Measurements from ENCODE around the gene CAMTA1. TPM values are rescaled to one million over a fixed set of nuclear protein-coding genes. Genes with fewer than 3 reads are reported as not detected.

Gene CAMTA1
- total RNA-seq, 1 donor from 2014 or later, result 40.9 TPM

GRCh38 chr1:7469255-7469938, 684.1 kb downstream of the CAMTA1 start:
- no peak for DNase-seq (ENCODE audit: low read depth in 2 of 2)

- DNase-seq (ENCODE audit: low read depth in 2 of 2), result peak; percentile 76 to 95
Measured at GRCh38 chr1:7470904-7471638, 685.8 kb downstream of the CAMTA1 start.

GRCh38 chr1:7471836-7472235, 686.6 kb downstream of the CAMTA1 start:
- DNase-seq (ENCODE audit: low read depth in 2 of 2), result peak; percentile 40 to 52

- DNase-seq (ENCODE audit: low read depth in 2 of 2), result no peak
Measured at GRCh38 chr1:7473223-7474142, 688.2 kb downstream of the CAMTA1 start.

GRCh38 chr1:7474143-7474490, 688.9 kb downstream of the CAMTA1 start:
- DNase-seq (ENCODE audit: low read depth in 2 of 2), result no peak

GRCh38 chr1:7474786-7475502, 689.7 kb downstream of the CAMTA1 start:
- no peak for DNase-seq (ENCODE audit: low read depth in 2 of 2)

GRCh38 chr1:7475691-7476090, 690.4 kb downstream of the CAMTA1 start:
- DNase-seq (ENCODE audit: low read depth in 2 of 2), result no peak

- no peak for DNase-seq (ENCODE audit: low read depth in 2 of 2)
Measured at GRCh38 chr1:7476402-7476801, 691.1 kb downstream of the CAMTA1 start.

- no peak for DNase-seq (ENCODE audit: low read depth in 2 of 2)
Measured at GRCh38 chr1:7476861-7477547, 691.8 kb downstream of the CAMTA1 start.

- no peak for DNase-seq (ENCODE audit: low read depth in 2 of 2)
Measured at GRCh38 chr1:7477593-7477992, 692.3 kb downstream of the CAMTA1 start.

- peak in 1 of 2 donors; percentile 15 for DNase-seq (ENCODE audit: low read depth in 2 of 2)
Measured at GRCh38 chr1:7478142-7478790, 693.0 kb downstream of the CAMTA1 start.

GRCh38 chr1:7478809-7479499, 693.7 kb downstream of the CAMTA1 start:
- DNase-seq (ENCODE audit: low read depth in 2 of 2), result peak; percentile 24 to 68

- DNase-seq (ENCODE audit: low read depth in 2 of 2), result no peak
Measured at GRCh38 chr1:7479571-7479970, 694.3 kb downstream of the CAMTA1 start.

GRCh38 chr1:7481194-7481593, 695.9 kb downstream of the CAMTA1 start:
- no peak for DNase-seq (ENCODE audit: low read depth in 2 of 2)

GRCh38 chr1:7482077-7482476, 696.8 kb downstream of the CAMTA1 start:
- no peak for DNase-seq (ENCODE audit: low read depth in 2 of 2)

- no peak for DNase-seq (ENCODE audit: low read depth in 2 of 2)
Measured at GRCh38 chr1:7482772-7483495, 697.7 kb downstream of the CAMTA1 start.

GRCh38 chr1:7483634-7484383, 698.6 kb downstream of the CAMTA1 start:
- no peak for DNase-seq (ENCODE audit: low read depth in 2 of 2)

GRCh38 chr1:7485086-7485780, 700.0 kb downstream of the CAMTA1 start:
- no peak for DNase-seq (ENCODE audit: low read depth in 2 of 2)

Data from lung microvascular endothelial cell (primary cell).